ENCODE results near the gene GNG7.

The GNG7 gene

DNA sequence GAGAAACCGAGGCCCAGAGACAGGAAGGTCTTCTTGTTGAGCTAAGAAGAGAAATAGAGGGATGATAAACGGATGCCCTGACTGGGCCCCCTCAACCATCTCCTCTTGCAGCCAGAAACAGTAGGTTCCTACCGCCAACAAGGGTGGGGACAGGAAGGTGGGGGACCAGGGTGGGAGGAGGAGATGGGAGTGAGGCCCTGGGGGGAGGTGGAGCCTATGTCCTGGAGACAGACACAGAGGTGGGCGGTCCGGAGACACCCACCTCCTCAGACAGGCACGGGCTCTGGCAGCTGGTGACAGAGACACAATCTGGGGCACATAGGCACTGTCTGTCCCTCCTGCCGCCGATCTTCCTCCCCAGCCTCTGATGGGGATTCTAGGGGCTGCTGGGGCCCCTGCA is 209.6 kb downstream of the GNG7 start:
- no peak for TF ChIP-seq EZH2 (IDR thresholded peaks at IDR 0.05)
- TF ChIP-seq POLR2AphosphoS5 (IDR thresholded peaks at IDR 0.05; ENCODE audit: borderline replicate concordance, low read depth, low read length), result no peak
- TF ChIP-seq FOXP2 (optimal IDR thresholded peaks at IDR 0.05; ENCODE audit: control extremely low read depth, extremely low read length, insufficient read depth), result no peak
- no peak overlapping the region for H3K9ac ChIP-seq (ENCODE audit: insufficient read length)
- H3K27ac ChIP-seq, result no peak overlapping the region
- no peak overlapping the region for H3K4me3 ChIP-seq
- no peak for DNase-seq (ENCODE audit: low read depth, low spot score)
- H3K36me3 ChIP-seq (ENCODE audit: insufficient read depth, low read length), result no peaks in the 10 kb centered on the region
- H3K9me3 ChIP-seq (ENCODE audit: low read depth, low read length), result no peaks in the 10 kb centered on the region

GRCh38 chr19:2491130-2491801 is 211.2 kb downstream of the GNG7 start:
- Histone ChIP-seq H3K9me3 (ENCODE audit: low read depth, low read length) (no peaks in the 10 kb centered on the region), H3K9ac (ENCODE audit: insufficient read length) (no peak overlapping the region), H3K27ac (0 out of 2 replicates have a peak overlapping the region, but pooled peaks have one; percentile 3), H3K4me3 (no peak overlapping the region), H3K36me3 (ENCODE audit: insufficient read depth, low read length) (no peaks in the 10 kb centered on the region)
- TF ChIP-seq FOXP2 (optimal IDR thresholded peaks at IDR 0.05; ENCODE audit: control extremely low read depth, extremely low read length, insufficient read depth) (no peak), EZH2 (IDR thresholded peaks at IDR 0.05) (no peak), POLR2AphosphoS5 (IDR thresholded peaks at IDR 0.05; ENCODE audit: borderline replicate concordance, low read depth, low read length) (no peak)
- no peak for DNase-seq (ENCODE audit: low read depth, low spot score)

GRCh38 chr19:2490659-2491058 is 211.8 kb downstream of the GNG7 start:
- no peaks in the 10 kb centered on the region for H3K9me3 ChIP-seq (ENCODE audit: low read depth, low read length)
- no peaks in the 10 kb centered on the region for H3K36me3 ChIP-seq (ENCODE audit: insufficient read depth, low read length)
- no peak overlapping the region for H3K9ac ChIP-seq (ENCODE audit: insufficient read length)
- TF ChIP-seq POLR2AphosphoS5 (IDR thresholded peaks at IDR 0.05; ENCODE audit: borderline replicate concordance, low read depth, low read length) (no peak), EZH2 (IDR thresholded peaks at IDR 0.05) (no peak), FOXP2 (optimal IDR thresholded peaks at IDR 0.05; ENCODE audit: control extremely low read depth, extremely low read length, insufficient read depth) (no peak)
- H3K4me3 ChIP-seq, result no peak overlapping the region
- DNase-seq (ENCODE audit: low read depth, low spot score), result no peak
- no peak overlapping the region for H3K27ac ChIP-seq

- Histone ChIP-seq H3K9me3 (ENCODE audit: low read depth, low read length) (no peaks in the 10 kb centered on the region), H3K27ac (no peak overlapping the region), H3K36me3 (ENCODE audit: insufficient read depth, low read length) (no peaks in the 10 kb centered on the region), H3K4me3 (peak overlapping the region; percentile 47), H3K9ac (ENCODE audit: insufficient read length) (no peak overlapping the region)
- TF ChIP-seq POLR2AphosphoS5 (IDR thresholded peaks at IDR 0.05; ENCODE audit: borderline replicate concordance, low read depth, low read length), result no peak
- TF ChIP-seq FOXP2 (optimal IDR thresholded peaks at IDR 0.05; ENCODE audit: control extremely low read depth, extremely low read length, insufficient read depth), result no peak
- no peak for TF ChIP-seq EZH2 (IDR thresholded peaks at IDR 0.05)
- no peak for DNase-seq (ENCODE audit: low read depth, low spot score)
Measured at GRCh38 chr19:2488942-2489731, 213.4 kb downstream of the GNG7 start.

DNA sequence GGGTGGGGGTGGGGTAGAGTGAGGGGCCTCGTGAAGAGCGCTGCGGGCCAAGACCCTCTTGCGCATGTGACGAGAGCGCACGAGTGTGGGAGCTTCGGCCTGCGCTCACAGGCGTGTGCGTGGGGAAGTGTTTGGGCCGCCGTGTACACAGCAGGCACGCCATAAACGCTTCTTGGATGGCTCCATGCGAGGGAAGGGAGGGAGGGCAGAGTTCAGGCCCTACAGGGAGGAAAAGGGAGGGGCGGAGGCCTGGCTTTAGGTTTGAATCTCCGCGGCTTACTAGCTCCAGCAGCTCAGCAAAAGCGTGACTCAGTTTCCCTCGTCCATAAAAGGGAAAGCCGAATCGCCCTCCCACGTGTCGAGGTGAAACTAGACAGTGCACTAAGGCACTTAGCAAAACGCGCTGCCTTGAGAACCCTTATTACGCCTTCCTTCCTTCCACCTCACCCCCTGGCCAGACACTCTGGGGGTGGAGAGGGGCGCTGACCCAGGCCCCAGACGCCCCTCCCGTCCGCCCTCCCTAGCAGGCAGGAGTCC is 214.0 kb downstream of the GNG7 start:
- no peak for DNase-seq (ENCODE audit: low read depth, low spot score)
- Histone ChIP-seq H3K27ac (no peak overlapping the region), H3K9ac (ENCODE audit: insufficient read length) (no peak overlapping the region), H3K4me3 (no peak overlapping the region; the same call in 1 of the 2 replicates), H3K36me3 (ENCODE audit: insufficient read depth, low read length) (no peaks in the 10 kb centered on the region), H3K9me3 (ENCODE audit: low read depth, low read length) (no peaks in the 10 kb centered on the region)
- no peak for TF ChIP-seq FOXP2 (optimal IDR thresholded peaks at IDR 0.05; ENCODE audit: control extremely low read depth, extremely low read length, insufficient read depth)
- TF ChIP-seq POLR2AphosphoS5 (IDR thresholded peaks at IDR 0.05; ENCODE audit: borderline replicate concordance, low read depth, low read length), result no peak
- no peak for TF ChIP-seq EZH2 (IDR thresholded peaks at IDR 0.05)

GRCh38 chr19:2487842-2488241 is 214.7 kb downstream of the GNG7 start:
- no peaks in the 10 kb centered on the region for H3K36me3 ChIP-seq (ENCODE audit: insufficient read depth, low read length)
- no peak for TF ChIP-seq POLR2AphosphoS5 (IDR thresholded peaks at IDR 0.05; ENCODE audit: borderline replicate concordance, low read depth, low read length)
- TF ChIP-seq EZH2 (IDR thresholded peaks at IDR 0.05), result no peak
- H3K9ac ChIP-seq (ENCODE audit: insufficient read length), result no peak overlapping the region
- DNase-seq (ENCODE audit: low read depth, low spot score), result no peak
- H3K4me3 ChIP-seq, result no peak overlapping the region
- no peaks in the 10 kb centered on the region for H3K9me3 ChIP-seq (ENCODE audit: low read depth, low read length)
- H3K27ac ChIP-seq, result no peak overlapping the region

DNA sequence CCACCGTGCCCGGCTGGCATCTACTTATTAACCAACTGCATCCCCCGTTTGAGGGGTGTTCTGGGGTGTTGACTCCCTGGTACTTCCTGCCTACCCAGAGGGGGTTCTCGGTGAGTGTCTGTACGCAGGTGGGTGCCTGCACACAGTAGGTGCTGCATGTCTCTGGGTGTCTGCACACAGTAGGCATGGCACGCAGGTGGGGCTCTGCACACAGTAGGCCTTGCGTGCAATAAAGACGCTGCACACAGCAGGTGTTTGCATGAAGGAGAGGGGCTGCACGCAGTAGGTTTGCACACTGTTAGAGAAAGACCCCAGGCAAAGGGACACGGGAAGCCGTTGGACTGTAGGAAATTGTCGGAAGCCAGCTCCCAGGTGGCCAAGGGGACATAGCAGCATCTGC is 215.4 kb downstream of the GNG7 start:
- TF ChIP-seq EZH2 (IDR thresholded peaks at IDR 0.05) (no peak), POLR2AphosphoS5 (IDR thresholded peaks at IDR 0.05; ENCODE audit: borderline replicate concordance, low read depth, low read length) (no peak), FOXP2 (optimal IDR thresholded peaks at IDR 0.05; ENCODE audit: control extremely low read depth, extremely low read length, insufficient read depth) (no peak)
- no peaks in the 10 kb centered on the region for H3K9me3 ChIP-seq (ENCODE audit: low read depth, low read length)
- no peak for DNase-seq (ENCODE audit: low read depth, low spot score)
- no peak overlapping the region for H3K4me3 ChIP-seq
- no peak overlapping the region for H3K9ac ChIP-seq (ENCODE audit: insufficient read length)
- no peaks in the 10 kb centered on the region for H3K36me3 ChIP-seq (ENCODE audit: insufficient read depth, low read length)
- no peak overlapping the region for H3K27ac ChIP-seq

- Histone ChIP-seq H3K9ac (ENCODE audit: insufficient read length) (no peak overlapping the region), H3K4me3 (no peak overlapping the region), H3K27ac (no peak overlapping the region), H3K9me3 (ENCODE audit: low read depth, low read length) (no peaks in the 10 kb centered on the region), H3K36me3 (ENCODE audit: insufficient read depth, low read length) (no peaks in the 10 kb centered on the region)
- DNase-seq (ENCODE audit: low read depth, low spot score), result no peak
- TF ChIP-seq EZH2 (IDR thresholded peaks at IDR 0.05) (no peak), POLR2AphosphoS5 (IDR thresholded peaks at IDR 0.05; ENCODE audit: borderline replicate concordance, low read depth, low read length) (no peak), FOXP2 (optimal IDR thresholded peaks at IDR 0.05; ENCODE audit: control extremely low read depth, extremely low read length, insufficient read depth) (no peak)
Measured at GRCh38 chr19:2485428-2485827, 217.1 kb downstream of the GNG7 start.
